Measurements from ENCODE around the gene GRPR.

GRPR gene

GRCh38 chrX:16186380-16187007 is 63.1 kb downstream of the GRPR start:
- DNase-seq, result no peak

- DNase-seq, result no peak
These were observed 63.8 kb downstream of the GRPR start for GRCh38 chrX:16187024-16187760.

- no peak for DNase-seq
These were observed 65.3 kb downstream of the GRPR start for GRCh38 chrX:16188687-16189086.

- DNase-seq, result no peak
These were observed 68.2 kb downstream of the GRPR start for GRCh38 chrX:16191605-16192004.

- DNase-seq, result no peak
These were observed 73.5 kb downstream of the GRPR start for GRCh38 chrX:16196829-16197228.

GRCh38 chrX:16199343-16199742 is 76.0 kb downstream of the GRPR start:
- DNase-seq, result no peak

GRCh38 chrX:16202943-16203342 is 79.6 kb downstream of the GRPR start:
- no peak for DNase-seq
